ENCODE data around the gene VTI1A. TPM values are rescaled to one million over a fixed set of nuclear protein-coding genes. Genes with fewer than 3 reads are reported as not detected.

Gene VTI1A
- total and polyA plus RNA-seq, 2 of the 4 experiments (the other 2 are of a cell fraction), result 9.7 to 24.9 TPM

- peaks cover 2% of the 10 kb centered on the region; the same call in 1 of the 2 replicates for H3K9me1 ChIP-seq (ENCODE audit: insufficient read depth, low read length)
- no peaks in the 10 kb centered on the region for H4K20me1 ChIP-seq (ENCODE audit: insufficient read depth, low read length)
- H3K14ac ChIP-seq (replicated peaks; ENCODE audit: low read depth, low read length), result no peak overlapping the region
- no peak overlapping the region for H4K5ac ChIP-seq (ENCODE audit: low read depth, low read length)
- H3K9me3 ChIP-seq (ENCODE audit: control insufficient read depth, insufficient read depth, low read length), result no peaks in the 10 kb centered on the region
- H3K23ac ChIP-seq (ENCODE audit: low read depth, low read length), result peak overlapping the region; percentile 4; the same call in 1 of the 2 replicates
- ATAC-seq (ENCODE audit: low read depth) (peak; percentile 56), DNase-seq (peak; percentile 49)
- H3K56ac ChIP-seq (ENCODE audit: extremely low read depth, insufficient read depth, low read length), result no peak overlapping the region
- CTCF ChIA-PET, result interaction anchor here (1.2 kb wide), 1 partner anchor 32 kb away, joined by 3 read pairs; no protein-coding TSS in a partner anchor
- H2BK5ac ChIP-seq (ENCODE audit: low read depth, low read length, poor library complexity, severe bottlenecking), result no peak overlapping the region
- no peak overlapping the region for H2AFZ ChIP-seq (replicated peaks; ENCODE audit: low read length, poor library complexity)
- no peaks in the 10 kb centered on the region for H3K36me3 ChIP-seq (ENCODE audit: control insufficient read depth, insufficient read depth, low read length)
- peaks cover 6% of the 10 kb centered on the region for H3K4me1 ChIP-seq (ENCODE audit: control insufficient read depth, insufficient read depth, low read length)
- no peak overlapping the region for H2AK9ac ChIP-seq (replicated peaks; ENCODE audit: low read depth, low read length, poor library complexity)
- H2AK5ac ChIP-seq (ENCODE audit: low read depth, low read length), result no peak overlapping the region
- H3K4me3 ChIP-seq (ENCODE audit: insufficient read depth, low read depth, low read length), result no peak overlapping the region
- no TSS peak for BruUV-seq (replicated peaks)
- no peak overlapping the region for H2BK120ac ChIP-seq (ENCODE audit: low read depth, low read length)
- H3K27ac ChIP-seq (ENCODE audit: insufficient read depth, low read length), result peak overlapping the region; percentile 46; the same call in 1 of the 2 replicates
- 40% methylated on average over 3 of the region's 10 CpGs; no CpG with 5 or more reads in 1 of the 2 experiments for WGBS, 2 experiments (ENCODE audit: extremely low coverage in 2 of 2, insufficient read length in 1 of 2)
- TF ChIP-seq MAZ (IDR thresholded peaks at IDR 0.05; ENCODE audit: borderline replicate concordance, low read depth, low read length) (no peak), FOS (IDR thresholded peaks at IDR 0.05; ENCODE audit: low read depth, low read length) (no peak), ELK1 (IDR thresholded peaks at IDR 0.05; ENCODE audit: borderline replicate concordance, low read depth, low read length) (no peak), POLR2A (IDR thresholded peaks at IDR 0.05; ENCODE audit: low read depth, low read length) (no peak), RAD21 (IDR thresholded peaks at IDR 0.05; ENCODE audit: low read length) (no peak), SMC3 (IDR thresholded peaks at IDR 0.05; ENCODE audit: low read depth, low read length) (no peak), USF2 (IDR thresholded peaks at IDR 0.05; ENCODE audit: low read depth, low read length) (no peak), CEBPB (IDR thresholded peaks at IDR 0.05; ENCODE audit: low read depth, low read length) (peak; percentile 48; the same call in 1 of the 2 replicates), CHD1 (IDR thresholded peaks at IDR 0.05; ENCODE audit: low read depth, low read length) (no peak)
- H3K18ac ChIP-seq (ENCODE audit: low read depth, low read length), result peak overlapping the region; percentile 16; the same call in 1 of the 2 replicates
- H3K79me1 ChIP-seq (ENCODE audit: low read depth in 1 of 2, low read length in 2 of 2), result no peaks in the 10 kb centered on the region
- in situ Hi-C loops (cut with MboI; ENCODE audit: low sequenced_read_pairs) (no loop called here), intact Hi-C loops (cut with micrococcal nuclease) (no loop called here), dilution Hi-C loops (cut with HindIII; ENCODE audit: low sequenced_read_pairs, unreplicated experiment) (no loop called here)
- H3K4me2 ChIP-seq (ENCODE audit: low read depth, low read length), result peak overlapping the region; percentile 78
- no peaks in the 10 kb centered on the region for H3K27me3 ChIP-seq (ENCODE audit: control insufficient read depth, insufficient read depth, low read length)
- H2BK20ac ChIP-seq (ENCODE audit: low read depth, low read length), result no peak overlapping the region
- no peak overlapping the region for H3K4ac ChIP-seq (ENCODE audit: low read depth, low read length)
- H3K9ac ChIP-seq (ENCODE audit: low read depth, low read length), result no peak overlapping the region
- POLR2A ChIA-PET (ENCODE audit: unreplicated experiment), result no interaction called here
- H2BK15ac ChIP-seq (ENCODE audit: low read depth, low read length), result no peak overlapping the region
- H4K8ac ChIP-seq (ENCODE audit: low read depth in 2 of 2, low read length in 2 of 2), result peak overlapping the region in 1 of 2 experiments; percentile 31; a peak in 1 of 4 replicates
- no peak overlapping the region for H4K91ac ChIP-seq (ENCODE audit: insufficient read depth, low read depth, low read length)
Observed at GRCh38 chr10:112753961-112754411, 307.0 kb downstream of the VTI1A start.

All from IMR-90 (cell line).